A549 (cell line): ENCODE data around the gene EPHB1. TPM values are rescaled to one million over a fixed set of nuclear protein-coding genes. Genes with fewer than 3 reads are reported as not detected.

Experiments
- ATAC-seq, 2 experiments: fragments of 200-7000 bp in 1 of 2; fragments of >200 bp in 1 of 2; cut with Nextera tagmentation in 1 of 2; cut with Tn5 transposase in 1 of 2; 3 replicates each; pipeline versions ENCODE4 v1.8.0 to v1.9.1; 2018 to 2020; ENCODE audit warnings: mild to moderate bottlenecking in 1 of 2, moderate library complexity in 1 of 2
- CTCF ChIA-PET: fragments of 300-600 bp; sonication (Branson Sonifier 250); formaldehyde crosslinking; extraction: SDS; loops from one replicate; lab custom pipeline; 2021; ENCODE audit warnings: antibody characterized with exemption, inconsistent platforms; lab: Yijun Ruan, JAX
- POLR2A ChIA-PET: fragments of 350-600 bp; formaldehyde crosslinking; extraction: SDS; loops from one replicate; lab custom pipeline; 2021; ENCODE audit warnings: antibody characterized with exemption, inconsistent platforms; lab: Yijun Ruan, JAX
- DNase-seq, 2 experiments: peaks; one replicate each; pipeline versions ENCODE4 v3.0.0 to v3.0.0-alpha.2; 2011 to 2016; ENCODE audit warnings: low read depth in 1 of 2, low spot score in 1 of 2
- FAIRE-seq: peaks from 2 replicates; lab custom pipeline; 2011; peaks lifted over from hg19 to GRCh38; lab: Jason Lieb, UNC
- H3K27ac ChIP-seq, 2 experiments: fragments of >200 bp; sonication (Bioruptor Twin); formaldehyde crosslinking; 3 replicates each; pipeline ENCODE4 v1.5.1; 2016 to 2017
- H3K4me1 ChIP-seq: fragments of >200 bp; sonication (Bioruptor Twin); formaldehyde crosslinking; 3 replicates; pipeline ENCODE4 v1.6.1; 2016
- H3K4me2 ChIP-seq: fragments of >200 bp; sonication (Bioruptor Twin); formaldehyde crosslinking; 3 replicates; pipeline ENCODE4 v1.6.1; 2016
- H3K4me3 ChIP-seq: fragments of >200 bp; sonication (Bioruptor Twin); formaldehyde crosslinking; 3 replicates; pipeline ENCODE4 v1.5.1; 2016
- H3K9me3 ChIP-seq: fragments of >200 bp; sonication (Bioruptor Twin); formaldehyde crosslinking; 3 replicates; pipeline ENCODE4 v1.6.1; 2016
- BCL3 ChIP-seq: fragments of >200 bp; sonication (Bioruptor Twin); formaldehyde crosslinking; IDR thresholded peaks from 3 replicates; pipeline ENCODE4 v1.6.1; 2016
- CEBPB ChIP-seq, 2 experiments: fragments of >200 bp in 1 of 2; sonication (Bioruptor Twin) in 1 of 2; formaldehyde crosslinking in 1 of 2; IDR thresholded peaks; 2 replicates each; pipeline ENCODE4 v1.6.1; 2012 to 2016
- ELK1 ChIP-seq: fragments of 150-350 bp; IDR thresholded peaks from 2 replicates; pipeline ENCODE4 v1.6.1; 2014; ENCODE audit warnings: low read depth, mild to moderate bottlenecking, low read length
- EP300 ChIP-seq, 2 experiments: fragments of >200 bp; sonication (Bioruptor Twin); formaldehyde crosslinking; IDR thresholded peaks; 2 replicates in 1 of 2; 3 replicates in 1 of 2; pipeline ENCODE4 v1.6.1; 2016 to 2017
- FOSL2 ChIP-seq, 2 experiments: fragments of 450-650 bp in 1 of 2; fragments of >200 bp in 1 of 2; sonication (Bioruptor Twin) in 1 of 2; formaldehyde crosslinking; IDR thresholded peaks; 2 replicates each; pipeline versions ENCODE4 v1.5.0 to v1.6.1; 2016 to 2020; ENCODE audit warnings: mild to moderate bottlenecking in 1 of 2, moderate library complexity in 1 of 2
- HOXB13 ChIP-seq: fragments of 250-450 bp; sonication (Bioruptor Pico); IDR thresholded peaks from 2 replicates; pipeline ENCODE4 v1.5.0; 2020; ENCODE audit warnings: low read depth, mild to moderate bottlenecking, moderate library complexity
- HOXB5 ChIP-seq: fragments of 250-450 bp; sonication (Bioruptor Pico); IDR thresholded peaks from 2 replicates; pipeline ENCODE4 v1.5.0; 2020; ENCODE audit warnings: mild to moderate bottlenecking, moderate library complexity
- JUNB ChIP-seq: fragments of >200 bp; sonication (Bioruptor Twin); formaldehyde crosslinking; IDR thresholded peaks from 2 replicates; pipeline ENCODE4 v1.6.1; 2016
- KDM5A ChIP-seq: fragments of 200-600 bp; sonication (generic); IDR thresholded peaks from 2 replicates; pipeline ENCODE4 v1.6.1; 2016; ENCODE audit warnings: antibody characterized with exemption, mild to moderate bottlenecking
- MAFK ChIP-seq: fragments of 450-650 bp; IDR thresholded peaks from 2 replicates; pipeline ENCODE4 v1.6.1; 2014; ENCODE audit not compliant: partially characterized antibody
- MAZ ChIP-seq: fragments of 150-350 bp; IDR thresholded peaks from 2 replicates; pipeline ENCODE4 v1.6.1; 2014; ENCODE audit warnings: antibody characterized with exemption, low read depth, low read length, borderline replicate concordance
- NPAS2 ChIP-seq: fragments of 250-450 bp; sonication (Bioruptor Pico); IDR thresholded peaks from 2 replicates; pipeline ENCODE4 v1.8.0; 2022; ENCODE audit warnings: mild to moderate bottlenecking, moderate library complexity, borderline replicate concordance
- PHF8 ChIP-seq: fragments of 200-600 bp; sonication (generic); IDR thresholded peaks from 2 replicates; pipeline ENCODE4 v1.6.1; 2016; ENCODE audit warnings: low read depth, mild to moderate bottlenecking, antibody characterized with exemption, moderate library complexity, borderline replicate concordance
- POLR2A ChIP-seq: IDR thresholded peaks from 2 replicates; pipeline ENCODE4 v1.6.1; 2012; ENCODE audit warnings: mild to moderate bottlenecking, low read length
- RAD21 ChIP-seq, 2 experiments: fragments of >200 bp in 1 of 2; sonication (Bioruptor Twin) in 1 of 2; formaldehyde crosslinking in 1 of 2; IDR thresholded peaks in 1 of 2; conservative IDR thresholded peaks in 1 of 2; 2 replicates in 1 of 2; 3 replicates in 1 of 2; pipeline ENCODE4 v1.6.1; 2012 to 2018; ENCODE audit warnings: inconsistent platforms in 1 of 2
- RARB ChIP-seq: fragments of 250-450 bp; sonication (Bioruptor Pico); IDR thresholded peaks from 2 replicates; pipeline ENCODE4 v1.8.0; 2021; ENCODE audit warnings: mild to moderate bottlenecking, moderate library complexity
- RFX5 ChIP-seq: fragments of 450-650 bp; IDR thresholded peaks from 2 replicates; pipeline ENCODE4 v1.7.1; 2014; ENCODE audit warnings: antibody characterized with exemption, mild to moderate bottlenecking, moderate library complexity
- SMC3 ChIP-seq: fragments of >200 bp; sonication (Bioruptor Twin); formaldehyde crosslinking; IDR thresholded peaks from 3 replicates; pipeline ENCODE4 v1.6.1; 2018; ENCODE audit warnings: inconsistent platforms
- SREBF2 ChIP-seq: fragments of 450-650 bp; IDR thresholded peaks from 2 replicates; pipeline ENCODE4 v1.6.1; 2014; ENCODE audit warnings: mild to moderate bottlenecking, moderate library complexity
- ZC3H11A ChIP-seq: fragments of 450-650 bp; IDR thresholded peaks from 2 replicates; pipeline ENCODE4 v1.6.1; 2014; ENCODE audit warnings: antibody characterized with exemption, mild to moderate bottlenecking
- WGBS: methylation state at CpG from one replicate; pipeline ENCODE4 v1.1.6; 2017; ENCODE audit errors: missing lambda C conversion rate; 5-methylcytosine and 5-hydroxymethylcytosine counted together
- polyA plus RNA-seq, 4 experiments: library from polyadenylated mRNA; depleted of rRNA in 3 of 4; stranded (reverse); fragments of >200 nt; fragmentation: RNase III in 1 of 4; extraction: RNeasy Plus Mini Kit Qiagen cat#74134 plus additional on column Dnase treatment in 1 of 4; gene quantifications; 2 replicates in 3 of 4; 3 replicates in 1 of 4; pipeline ENCODE4 v1.2.3, GENCODE V29; 2011 to 2017
- TF ChIP-seq, protein P1 (sequence below): fragments of 200-600 bp; sonication (generic); IDR thresholded peaks from 2 replicates; pipeline ENCODE4 v1.6.1; 2016; ENCODE audit warnings: antibody characterized with exemption, mild to moderate bottlenecking, moderate library complexity
- TF ChIP-seq, protein P2 (sequence below): fragments of >200 bp; sonication (Bioruptor Twin); formaldehyde crosslinking; IDR thresholded peaks from 3 replicates; pipeline ENCODE4 v1.5.1; 2016

Gene EPHB1
- polyA plus RNA-seq, 2 of the 4 experiments (the other 2 are of a cell fraction): 0.18 to 0.21 TPM

- TF ChIP-seq MAZ (no peak), PHF8 (no peak), HOXB13 (CRISPR knock-in tag) (no peak), CEBPB (IDR thresholded peaks at IDR 0.05) (no peak), HOXB5 (CRISPR knock-in tag) (no peak), ELK1 (no peak), ZC3H11A (no peak), JUNB (no peak), KDM5A (no peak), RAD21 (conservative IDR thresholded peaks at IDR 0.05 in 1 of 2, IDR thresholded peaks at IDR 0.05 in 1 of 2) (no peak), SREBF2 (no peak)
- TF ChIP-seq, protein P1, sequence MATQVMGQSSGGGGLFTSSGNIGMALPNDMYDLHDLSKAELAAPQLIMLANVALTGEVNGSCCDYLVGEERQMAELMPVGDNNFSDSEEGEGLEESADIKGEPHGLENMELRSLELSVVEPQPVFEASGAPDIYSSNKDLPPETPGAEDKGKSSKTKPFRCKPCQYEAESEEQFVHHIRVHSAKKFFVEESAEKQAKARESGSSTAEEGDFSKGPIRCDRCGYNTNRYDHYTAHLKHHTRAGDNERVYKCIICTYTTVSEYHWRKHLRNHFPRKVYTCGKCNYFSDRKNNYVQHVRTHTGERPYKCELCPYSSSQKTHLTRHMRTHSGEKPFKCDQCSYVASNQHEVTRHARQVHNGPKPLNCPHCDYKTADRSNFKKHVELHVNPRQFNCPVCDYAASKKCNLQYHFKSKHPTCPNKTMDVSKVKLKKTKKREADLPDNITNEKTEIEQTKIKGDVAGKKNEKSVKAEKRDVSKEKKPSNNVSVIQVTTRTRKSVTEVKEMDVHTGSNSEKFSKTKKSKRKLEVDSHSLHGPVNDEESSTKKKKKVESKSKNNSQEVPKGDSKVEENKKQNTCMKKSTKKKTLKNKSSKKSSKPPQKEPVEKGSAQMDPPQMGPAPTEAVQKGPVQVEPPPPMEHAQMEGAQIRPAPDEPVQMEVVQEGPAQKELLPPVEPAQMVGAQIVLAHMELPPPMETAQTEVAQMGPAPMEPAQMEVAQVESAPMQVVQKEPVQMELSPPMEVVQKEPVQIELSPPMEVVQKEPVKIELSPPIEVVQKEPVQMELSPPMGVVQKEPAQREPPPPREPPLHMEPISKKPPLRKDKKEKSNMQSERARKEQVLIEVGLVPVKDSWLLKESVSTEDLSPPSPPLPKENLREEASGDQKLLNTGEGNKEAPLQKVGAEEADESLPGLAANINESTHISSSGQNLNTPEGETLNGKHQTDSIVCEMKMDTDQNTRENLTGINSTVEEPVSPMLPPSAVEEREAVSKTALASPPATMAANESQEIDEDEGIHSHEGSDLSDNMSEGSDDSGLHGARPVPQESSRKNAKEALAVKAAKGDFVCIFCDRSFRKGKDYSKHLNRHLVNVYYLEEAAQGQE: no peak
- no peak for DNase-seq
- H3K4me1 ChIP-seq: no peaks in the 10 kb centered on the region
- ATAC-seq: no peak
- no peak overlapping the region for H3K4me2 ChIP-seq
- FAIRE-seq: no peak
- WGBS: 18% methylated on average over 6 of the region's 6 CpGs
- H3K9me3 ChIP-seq: no peaks in the 10 kb centered on the region
- ChIA-PET POLR2A (no interaction called here), CTCF (interaction anchor here (3.0 kb wide), 1 partner anchor 13 kb away, joined by 9 read pairs; the partner anchor contains the start of gene EPHB1)
- H3K4me3 ChIP-seq: no peak overlapping the region
- no peak overlapping the region for H3K27ac ChIP-seq
Observed at GRCh38 chr3:134807189-134807588, 12.1 kb downstream of the EPHB1 start.

GRCh38 chr3:134808835-134809234, 13.8 kb downstream of the EPHB1 start:
- Histone ChIP-seq H3K27ac (no peak overlapping the region), H3K4me3 (no peak overlapping the region), H3K9me3 (no peaks in the 10 kb centered on the region), H3K4me1 (no peaks in the 10 kb centered on the region), H3K4me2 (no peak overlapping the region)
- CTCF ChIA-PET: interaction anchor here (0.7 kb wide), 1 partner anchor 15 kb away, joined by 3 read pairs; no protein-coding TSS in a partner anchor
- ATAC-seq: no peak
- DNase-seq: no peak
- 0% methylated on average over 1 of the region's 1 CpG for WGBS
- FAIRE-seq: no peak
- no peak for TF ChIP-seq MAFK
- no peak for TF ChIP-seq HOXB5 (CRISPR knock-in tag)
- no peak for TF ChIP-seq NPAS2
- TF ChIP-seq, protein P2, sequence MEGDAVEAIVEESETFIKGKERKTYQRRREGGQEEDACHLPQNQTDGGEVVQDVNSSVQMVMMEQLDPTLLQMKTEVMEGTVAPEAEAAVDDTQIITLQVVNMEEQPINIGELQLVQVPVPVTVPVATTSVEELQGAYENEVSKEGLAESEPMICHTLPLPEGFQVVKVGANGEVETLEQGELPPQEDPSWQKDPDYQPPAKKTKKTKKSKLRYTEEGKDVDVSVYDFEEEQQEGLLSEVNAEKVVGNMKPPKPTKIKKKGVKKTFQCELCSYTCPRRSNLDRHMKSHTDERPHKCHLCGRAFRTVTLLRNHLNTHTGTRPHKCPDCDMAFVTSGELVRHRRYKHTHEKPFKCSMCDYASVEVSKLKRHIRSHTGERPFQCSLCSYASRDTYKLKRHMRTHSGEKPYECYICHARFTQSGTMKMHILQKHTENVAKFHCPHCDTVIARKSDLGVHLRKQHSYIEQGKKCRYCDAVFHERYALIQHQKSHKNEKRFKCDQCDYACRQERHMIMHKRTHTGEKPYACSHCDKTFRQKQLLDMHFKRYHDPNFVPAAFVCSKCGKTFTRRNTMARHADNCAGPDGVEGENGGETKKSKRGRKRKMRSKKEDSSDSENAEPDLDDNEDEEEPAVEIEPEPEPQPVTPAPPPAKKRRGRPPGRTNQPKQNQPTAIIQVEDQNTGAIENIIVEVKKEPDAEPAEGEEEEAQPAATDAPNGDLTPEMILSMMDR: no peak
- no peak for TF ChIP-seq MAZ
- TF ChIP-seq BCL3: no peak
- no peak for TF ChIP-seq POLR2A
- no peak for TF ChIP-seq RARB (CRISPR knock-in tag)
- TF ChIP-seq RFX5: no peak
- TF ChIP-seq FOSL2 (IDR thresholded peaks at IDR 0.05): no peak
- no peak for TF ChIP-seq FOSL2 (CRISPR knock-in tag; IDR thresholded peaks at IDR 0.05)
- TF ChIP-seq SMC3: no peak
- no peak for TF ChIP-seq EP300 (IDR thresholded peaks at IDR 0.05)
- POLR2A ChIA-PET: no interaction called here
